BLaER1 (cell line): ENCODE data around the gene PCA3.

Experiments used
- H3K27ac ChIP-seq: shearing (Covaris generic); formaldehyde crosslinking; 2 replicates; pipeline ENCODE4 v1.8.1; 2022
- H3K27me3 ChIP-seq: shearing (Covaris generic); formaldehyde crosslinking; 2 replicates; pipeline ENCODE4 v1.8.1; 2022
- H3K36me3 ChIP-seq: shearing (Covaris generic); formaldehyde crosslinking; 2 replicates; pipeline ENCODE4 v1.8.1; 2022
- H3K4me1 ChIP-seq: shearing (Covaris generic); formaldehyde crosslinking; 2 replicates; pipeline ENCODE4 v1.8.1; 2022
- H3K4me2 ChIP-seq: shearing (Covaris generic); formaldehyde crosslinking; 2 replicates; pipeline ENCODE4 v1.8.1; 2022
- H3K4me3 ChIP-seq: shearing (Covaris generic); formaldehyde crosslinking; 2 replicates; pipeline ENCODE4 v1.8.1; 2022
- H3K9ac ChIP-seq: shearing (Covaris generic); formaldehyde crosslinking; 2 replicates; pipeline ENCODE4 v1.8.1; 2022
- H3K9me3 ChIP-seq: shearing (Covaris generic); formaldehyde crosslinking; 2 replicates; pipeline ENCODE4 v1.8.1; 2022
- H4K20me1 ChIP-seq: shearing (Covaris generic); formaldehyde crosslinking; 2 replicates; pipeline ENCODE4 v1.8.1; 2022
- Cebpa-rat ChIP-seq: shearing (Covaris generic); IDR thresholded peaks from 2 replicates; pipeline ENCODE4 v1.8.1; 2022

PCA3 gene

GRCh38 chr9:76787677-76788076 lies 23.4 kb downstream of the PCA3 start:
- Histone ChIP-seq H3K9ac (no peak overlapping the region), H3K4me1 (peaks cover 5% of the 10 kb centered on the region; the same call in 1 of the 2 replicates)

GRCh38 chr9:76789840-76790239 lies 25.6 kb downstream of the PCA3 start:
- H4K20me1 ChIP-seq = no peaks in the 10 kb centered on the region
- no peak for TF ChIP-seq Cebpa-rat

More at GRCh38 chr9:76787677-76788076, 23.4 kb downstream of the PCA3 start:
- no peaks in the 10 kb centered on the region for H3K36me3 ChIP-seq
- H3K4me3 ChIP-seq = no peak overlapping the region
- TF ChIP-seq Cebpa-rat = no peak
- H3K9me3 ChIP-seq = no peaks in the 10 kb centered on the region
- peak overlapping the region; percentile 44; the same call in 1 of the 2 replicates for H3K4me2 ChIP-seq
- H4K20me1 ChIP-seq = no peaks in the 10 kb centered on the region
- no peaks in the 10 kb centered on the region for H3K27me3 ChIP-seq
- no peak overlapping the region for H3K27ac ChIP-seq

GRCh38 chr9:76793784-76794431 lies 29.7 kb downstream of the PCA3 start:
- Histone ChIP-seq H3K27me3 (no peaks in the 10 kb centered on the region), H3K9ac (no peak overlapping the region), H4K20me1 (no peaks in the 10 kb centered on the region), H3K36me3 (no peaks in the 10 kb centered on the region), H3K27ac (no peak overlapping the region), H3K4me2 (no peak overlapping the region), H3K4me1 (peaks cover 14% of the 10 kb centered on the region), H3K9me3 (no peaks in the 10 kb centered on the region), H3K4me3 (no peak overlapping the region)
- no peak for TF ChIP-seq Cebpa-rat

More at GRCh38 chr9:76789840-76790239, 25.6 kb downstream of the PCA3 start:
- H3K4me1 ChIP-seq = peaks cover 5% of the 10 kb centered on the region; the same call in 1 of the 2 replicates
- no peaks in the 10 kb centered on the region for H3K36me3 ChIP-seq
- no peak overlapping the region for H3K27ac ChIP-seq
- H3K9ac ChIP-seq = no peak overlapping the region
- no peaks in the 10 kb centered on the region for H3K9me3 ChIP-seq
- H3K4me2 ChIP-seq = no peak overlapping the region
- H3K27me3 ChIP-seq = no peaks in the 10 kb centered on the region
- H3K4me3 ChIP-seq = no peak overlapping the region

- Histone ChIP-seq H4K20me1 (no peaks in the 10 kb centered on the region), H3K4me2 (no peak overlapping the region), H3K27me3 (no peaks in the 10 kb centered on the region), H3K36me3 (no peaks in the 10 kb centered on the region), H3K4me1 (peaks cover 16% of the 10 kb centered on the region), H3K4me3 (no peak overlapping the region), H3K9me3 (no peaks in the 10 kb centered on the region), H3K9ac (no peak overlapping the region), H3K27ac (no peak overlapping the region)
- no peak for TF ChIP-seq Cebpa-rat
Measured at GRCh38 chr9:76796296-76796695, 32.1 kb downstream of the PCA3 start.

GRCh38 chr9:76798527-76798926 lies 34.3 kb downstream of the PCA3 start:
- Histone ChIP-seq H3K27ac (no peak overlapping the region), H3K27me3 (no peaks in the 10 kb centered on the region), H4K20me1 (no peaks in the 10 kb centered on the region), H3K4me3 (no peak overlapping the region), H3K36me3 (no peaks in the 10 kb centered on the region), H3K9me3 (no peaks in the 10 kb centered on the region), H3K9ac (no peak overlapping the region), H3K4me2 (peak overlapping the region; percentile 56), H3K4me1 (peaks cover 16% of the 10 kb centered on the region)
- no peak for TF ChIP-seq Cebpa-rat

- TF ChIP-seq Cebpa-rat = no peak
- Histone ChIP-seq H3K9me3 (no peaks in the 10 kb centered on the region), H3K9ac (no peak overlapping the region), H3K27me3 (no peaks in the 10 kb centered on the region), H3K27ac (no peak overlapping the region), H4K20me1 (no peaks in the 10 kb centered on the region), H3K36me3 (no peaks in the 10 kb centered on the region), H3K4me3 (no peak overlapping the region), H3K4me2 (no peak overlapping the region), H3K4me1 (peaks cover 16% of the 10 kb centered on the region)
Measured at GRCh38 chr9:76799473-76799872, 35.2 kb downstream of the PCA3 start.

- Histone ChIP-seq H3K27me3 (no peaks in the 10 kb centered on the region), H3K9ac (no peak overlapping the region), H4K20me1 (no peaks in the 10 kb centered on the region), H3K4me1 (peaks cover 16% of the 10 kb centered on the region), H3K4me2 (no peak overlapping the region), H3K4me3 (no peak overlapping the region), H3K9me3 (no peaks in the 10 kb centered on the region), H3K27ac (no peak overlapping the region), H3K36me3 (no peaks in the 10 kb centered on the region)
- no peak for TF ChIP-seq Cebpa-rat
Measured at GRCh38 chr9:76800901-76801300, 36.7 kb downstream of the PCA3 start.

GRCh38 chr9:76803083-76803482 lies 38.8 kb downstream of the PCA3 start:
- Histone ChIP-seq H3K4me2 (no peak overlapping the region), H3K4me1 (peaks cover 10% of the 10 kb centered on the region), H3K36me3 (no peaks in the 10 kb centered on the region), H3K9ac (no peak overlapping the region), H3K9me3 (no peaks in the 10 kb centered on the region), H3K4me3 (no peak overlapping the region), H3K27ac (no peak overlapping the region), H4K20me1 (no peaks in the 10 kb centered on the region), H3K27me3 (no peaks in the 10 kb centered on the region)
- TF ChIP-seq Cebpa-rat = no peak

- no peaks in the 10 kb centered on the region for H3K9me3 ChIP-seq
- H3K36me3 ChIP-seq = no peaks in the 10 kb centered on the region
- no peak overlapping the region for H3K4me3 ChIP-seq
- H4K20me1 ChIP-seq = no peaks in the 10 kb centered on the region
- H3K4me1 ChIP-seq = peaks cover 4% of the 10 kb centered on the region
- no peak overlapping the region for H3K27ac ChIP-seq
- no peak for TF ChIP-seq Cebpa-rat
- H3K4me2 ChIP-seq = no peak overlapping the region
- no peaks in the 10 kb centered on the region for H3K27me3 ChIP-seq
- H3K9ac ChIP-seq = no peak overlapping the region
Measured at GRCh38 chr9:76803762-76804161, 39.5 kb downstream of the PCA3 start.

- Histone ChIP-seq H3K36me3 (no peaks in the 10 kb centered on the region), H3K4me2 (no peak overlapping the region), H3K9me3 (no peaks in the 10 kb centered on the region), H3K27ac (no peak overlapping the region), H3K27me3 (no peaks in the 10 kb centered on the region), H3K4me1 (no peaks in the 10 kb centered on the region), H3K9ac (no peak overlapping the region), H3K4me3 (no peak overlapping the region), H4K20me1 (no peaks in the 10 kb centered on the region)
- TF ChIP-seq Cebpa-rat = no peak
Measured at GRCh38 chr9:76808636-76809035, 44.4 kb downstream of the PCA3 start.
